Measurements from ENCODE around the gene MLH1.

The MLH1 gene

GRCh38 chr3:37094636-37095035 lies 101.3 kb downstream of the MLH1 start:
- DNase-seq (ENCODE audit: low read depth): no peak

- DNase-seq (ENCODE audit: low read depth): no peak
Measured at GRCh38 chr3:37096288-37096687, 103.0 kb downstream of the MLH1 start.

- DNase-seq (ENCODE audit: low read depth): no peak
Measured at GRCh38 chr3:37096975-37097374, 103.7 kb downstream of the MLH1 start.

- no peak for DNase-seq (ENCODE audit: low read depth)
Measured at GRCh38 chr3:37097776-37098175, 104.5 kb downstream of the MLH1 start.

GRCh38 chr3:37098884-37099283 lies 105.6 kb downstream of the MLH1 start:
- DNase-seq (ENCODE audit: low read depth): no peak

DNA sequence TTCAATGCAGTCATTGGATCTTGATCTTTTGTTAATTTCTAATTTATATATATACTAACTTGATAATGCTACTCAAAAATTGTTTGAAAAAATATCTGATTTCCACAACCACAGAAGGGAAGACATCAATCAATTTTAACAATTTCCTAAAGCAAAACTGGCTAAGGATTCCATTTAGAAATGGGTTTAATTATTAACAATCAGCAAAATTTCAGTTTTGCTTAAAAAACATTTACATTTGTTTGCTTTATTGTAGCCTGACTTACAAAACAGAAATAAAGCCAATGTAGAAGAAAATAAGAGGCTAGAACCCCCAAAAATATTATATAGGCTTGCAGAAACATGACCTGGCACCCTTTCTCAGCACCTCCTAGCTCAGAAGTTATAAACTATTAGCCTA lies 106.2 kb downstream of the MLH1 start:
- no peak for DNase-seq (ENCODE audit: low read depth)

DNA sequence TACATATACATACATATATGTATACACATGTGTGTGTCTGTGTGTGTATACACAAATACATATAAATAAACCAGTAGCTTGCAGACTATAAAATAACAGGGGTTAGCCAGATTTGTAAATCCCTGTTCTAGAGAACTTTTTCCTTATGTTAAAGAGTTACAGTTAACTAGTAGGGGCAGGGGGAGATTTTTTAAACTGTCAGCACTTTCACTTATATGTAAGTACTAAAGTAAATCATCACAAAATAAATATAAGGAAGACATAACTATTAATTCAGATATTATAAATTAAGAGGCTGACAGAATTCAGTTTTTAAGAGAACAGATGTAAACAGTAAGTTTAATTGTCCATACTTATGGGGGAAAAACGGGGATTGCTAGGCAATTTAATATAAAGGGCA lies 107.1 kb downstream of the MLH1 start:
- DNase-seq (ENCODE audit: low read depth): no peak

All from stimulated activated CD8-positive, alpha-beta memory T cell treated with anti-CD3 and anti-CD28 coated beads, Interleukin-15, amount 100 ng/mL, for 1 hour (primary cell).